ENCODE data around the gene CFAP92.

Gene CFAP92

GRCh38 chr3:128967748-128968355 lies 26.0 kb downstream of the CFAP92 start:
- no peaks in the 10 kb centered on the region for H3K27me3 ChIP-seq (replicated peaks; ENCODE audit: insufficient read depth, low read length)

DNA sequence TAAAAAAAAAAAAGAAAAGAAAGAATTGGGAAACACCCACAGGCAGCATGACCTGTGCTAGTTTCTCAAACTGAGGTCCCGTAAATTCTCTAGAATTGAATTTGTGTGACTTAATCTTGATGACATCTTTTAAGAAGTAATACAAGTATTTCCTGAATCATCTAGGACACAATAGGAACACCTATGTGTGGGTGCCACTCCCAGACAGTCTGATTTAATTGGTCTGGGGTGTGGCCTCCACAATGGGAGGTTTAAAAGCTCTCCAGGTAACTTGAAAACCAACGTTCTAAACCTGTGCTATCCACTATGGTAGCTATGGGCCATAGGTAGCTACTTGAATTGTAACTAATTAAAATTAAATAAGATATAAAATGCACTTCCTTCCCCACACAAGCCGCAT lies 28.1 kb downstream of the CFAP92 start:
- Histone ChIP-seq H3K4me2 (ENCODE audit: low read depth, low read length) (no peak overlapping the region), H3K79me2 (ENCODE audit: low read length) (no peaks in the 10 kb centered on the region), H2AFZ (ENCODE audit: low read length) (no peak overlapping the region), H3K27me3 (replicated peaks; ENCODE audit: insufficient read depth, low read length) (no peaks in the 10 kb centered on the region), H3F3A (ENCODE audit: insufficient read depth, low read length) (no peaks in the 10 kb centered on the region), H4K20me1 (ENCODE audit: insufficient read depth, low read length) (no peaks in the 10 kb centered on the region), H3K9ac (ENCODE audit: low read length) (no peak overlapping the region), H3K27ac (ENCODE audit: low read length) (no peak overlapping the region), H3K4me3 (ENCODE audit: low read length) (no peak overlapping the region), H3K9me3 (replicated peaks; ENCODE audit: insufficient read depth, low read length) (no peaks in the 10 kb centered on the region), H3K36me3 (replicated peaks; ENCODE audit: insufficient read depth, low read length) (no peaks in the 10 kb centered on the region), H3K9me2 (replicated peaks; ENCODE audit: insufficient read depth, low read length) (no peaks in the 10 kb centered on the region), H3K4me1 (ENCODE audit: low read length) (no peaks in the 10 kb centered on the region)
- TF ChIP-seq EZH2phosphoT487 (IDR thresholded peaks at IDR 0.05; ENCODE audit: low read length) (no peak), EZH2 (optimal IDR thresholded peaks at IDR 0.05; ENCODE audit: low read depth, low read length) (no peak)
- TF ChIP-seq, protein P1, sequence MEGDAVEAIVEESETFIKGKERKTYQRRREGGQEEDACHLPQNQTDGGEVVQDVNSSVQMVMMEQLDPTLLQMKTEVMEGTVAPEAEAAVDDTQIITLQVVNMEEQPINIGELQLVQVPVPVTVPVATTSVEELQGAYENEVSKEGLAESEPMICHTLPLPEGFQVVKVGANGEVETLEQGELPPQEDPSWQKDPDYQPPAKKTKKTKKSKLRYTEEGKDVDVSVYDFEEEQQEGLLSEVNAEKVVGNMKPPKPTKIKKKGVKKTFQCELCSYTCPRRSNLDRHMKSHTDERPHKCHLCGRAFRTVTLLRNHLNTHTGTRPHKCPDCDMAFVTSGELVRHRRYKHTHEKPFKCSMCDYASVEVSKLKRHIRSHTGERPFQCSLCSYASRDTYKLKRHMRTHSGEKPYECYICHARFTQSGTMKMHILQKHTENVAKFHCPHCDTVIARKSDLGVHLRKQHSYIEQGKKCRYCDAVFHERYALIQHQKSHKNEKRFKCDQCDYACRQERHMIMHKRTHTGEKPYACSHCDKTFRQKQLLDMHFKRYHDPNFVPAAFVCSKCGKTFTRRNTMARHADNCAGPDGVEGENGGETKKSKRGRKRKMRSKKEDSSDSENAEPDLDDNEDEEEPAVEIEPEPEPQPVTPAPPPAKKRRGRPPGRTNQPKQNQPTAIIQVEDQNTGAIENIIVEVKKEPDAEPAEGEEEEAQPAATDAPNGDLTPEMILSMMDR (IDR thresholded peaks at IDR 0.05; ENCODE audit: low read length), result no peak
- no peak for DNase-seq

More at GRCh38 chr3:128967748-128968355, 26.0 kb downstream of the CFAP92 start:
- no peak overlapping the region for H3K27ac ChIP-seq (ENCODE audit: low read length)
- H3K9me2 ChIP-seq (replicated peaks; ENCODE audit: insufficient read depth, low read length), result no peaks in the 10 kb centered on the region
- H3K4me1 ChIP-seq (ENCODE audit: low read length), result no peaks in the 10 kb centered on the region
- no peaks in the 10 kb centered on the region for H3K36me3 ChIP-seq (replicated peaks; ENCODE audit: insufficient read depth, low read length)
- TF ChIP-seq, protein P1 (IDR thresholded peaks at IDR 0.05; ENCODE audit: low read length), result no peak
- TF ChIP-seq EZH2 (optimal IDR thresholded peaks at IDR 0.05; ENCODE audit: low read depth, low read length) (no peak), EZH2phosphoT487 (IDR thresholded peaks at IDR 0.05; ENCODE audit: low read length) (no peak)
- no peaks in the 10 kb centered on the region for H3K9me3 ChIP-seq (replicated peaks; ENCODE audit: insufficient read depth, low read length)
- no peak overlapping the region for H3K4me3 ChIP-seq (ENCODE audit: low read length)
- H3K9ac ChIP-seq (ENCODE audit: low read length), result no peak overlapping the region
- DNase-seq, result no peak
- no peaks in the 10 kb centered on the region for H4K20me1 ChIP-seq (ENCODE audit: insufficient read depth, low read length)
- H2AFZ ChIP-seq (ENCODE audit: low read length), result no peak overlapping the region
- no peak overlapping the region for H3K4me2 ChIP-seq (ENCODE audit: low read depth, low read length)
- no peaks in the 10 kb centered on the region for H3F3A ChIP-seq (ENCODE audit: insufficient read depth, low read length)
- H3K79me2 ChIP-seq (ENCODE audit: low read length), result no peaks in the 10 kb centered on the region

DNA sequence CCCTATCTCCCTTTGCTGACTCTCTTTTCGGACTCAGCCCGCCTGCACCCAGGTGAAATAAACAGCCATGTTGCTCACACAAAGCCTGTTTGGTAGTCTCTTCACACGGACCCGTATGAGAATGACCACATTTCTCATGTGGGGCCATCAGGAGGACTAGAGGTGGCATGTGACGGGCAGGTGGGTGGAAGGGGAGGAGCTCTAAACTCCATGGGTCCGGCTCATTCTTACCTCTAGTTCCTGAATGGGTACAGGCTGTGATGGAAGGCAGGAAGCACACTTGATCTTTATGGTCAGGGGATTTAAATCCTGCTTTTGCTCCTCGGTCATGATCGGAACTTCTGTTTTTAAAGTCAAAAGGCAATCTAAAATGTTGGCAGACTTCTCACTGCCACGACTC lies 28.6 kb downstream of the CFAP92 start:
- no peak overlapping the region for H3K4me3 ChIP-seq (ENCODE audit: low read length)
- H3K27me3 ChIP-seq (replicated peaks; ENCODE audit: insufficient read depth, low read length), result no peaks in the 10 kb centered on the region
- TF ChIP-seq EZH2phosphoT487 (IDR thresholded peaks at IDR 0.05; ENCODE audit: low read length) (no peak), EZH2 (optimal IDR thresholded peaks at IDR 0.05; ENCODE audit: low read depth, low read length) (no peak)
- TF ChIP-seq, protein P1 (IDR thresholded peaks at IDR 0.05; ENCODE audit: low read length), result no peak
- H3K4me2 ChIP-seq (ENCODE audit: low read depth, low read length), result no peak overlapping the region
- no peak overlapping the region for H2AFZ ChIP-seq (ENCODE audit: low read length)
- no peak overlapping the region for H3K27ac ChIP-seq (ENCODE audit: low read length)
- H3F3A ChIP-seq (ENCODE audit: insufficient read depth, low read length), result no peaks in the 10 kb centered on the region
- no peaks in the 10 kb centered on the region for H3K4me1 ChIP-seq (ENCODE audit: low read length)
- no peak for DNase-seq
- no peaks in the 10 kb centered on the region for H4K20me1 ChIP-seq (ENCODE audit: insufficient read depth, low read length)
- no peak overlapping the region for H3K9ac ChIP-seq (ENCODE audit: low read length)
- no peaks in the 10 kb centered on the region for H3K36me3 ChIP-seq (replicated peaks; ENCODE audit: insufficient read depth, low read length)
- no peaks in the 10 kb centered on the region for H3K79me2 ChIP-seq (ENCODE audit: low read length)
- H3K9me2 ChIP-seq (replicated peaks; ENCODE audit: insufficient read depth, low read length), result no peaks in the 10 kb centered on the region
- no peaks in the 10 kb centered on the region for H3K9me3 ChIP-seq (replicated peaks; ENCODE audit: insufficient read depth, low read length)

All from MM.1S (cell line).